Activated effector memory CD4-positive, alpha-beta T cell treated with Interleukin-2 at 50 U/mL for 16 hours (primary cell): ENCODE results near the gene CPLX4.

Source experiments
- DNase-seq: peaks from one replicate; pipeline ENCODE4 v3.0.0-alpha.2; 2020

CPLX4 gene

DNA sequence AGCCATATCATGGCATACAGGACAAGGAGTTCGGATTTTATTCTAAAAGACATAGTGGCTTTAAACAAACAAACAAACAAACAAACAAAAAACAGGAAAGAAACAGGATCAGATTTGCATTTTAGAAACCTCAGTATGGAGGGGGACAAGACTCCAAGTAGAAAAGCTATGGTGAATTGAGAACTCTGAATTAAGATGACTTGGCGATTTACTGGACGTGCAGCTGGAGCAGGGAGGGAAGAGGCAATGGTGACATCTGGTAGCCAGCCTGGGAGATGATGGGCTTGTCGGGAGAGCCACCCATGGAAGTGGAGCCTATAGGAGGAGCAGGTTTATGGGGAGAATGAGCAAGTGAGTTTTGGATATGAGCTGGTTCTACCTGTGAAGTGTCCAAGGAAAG, 13.2 kb downstream of the CPLX4 start:
- no peak for DNase-seq

DNA sequence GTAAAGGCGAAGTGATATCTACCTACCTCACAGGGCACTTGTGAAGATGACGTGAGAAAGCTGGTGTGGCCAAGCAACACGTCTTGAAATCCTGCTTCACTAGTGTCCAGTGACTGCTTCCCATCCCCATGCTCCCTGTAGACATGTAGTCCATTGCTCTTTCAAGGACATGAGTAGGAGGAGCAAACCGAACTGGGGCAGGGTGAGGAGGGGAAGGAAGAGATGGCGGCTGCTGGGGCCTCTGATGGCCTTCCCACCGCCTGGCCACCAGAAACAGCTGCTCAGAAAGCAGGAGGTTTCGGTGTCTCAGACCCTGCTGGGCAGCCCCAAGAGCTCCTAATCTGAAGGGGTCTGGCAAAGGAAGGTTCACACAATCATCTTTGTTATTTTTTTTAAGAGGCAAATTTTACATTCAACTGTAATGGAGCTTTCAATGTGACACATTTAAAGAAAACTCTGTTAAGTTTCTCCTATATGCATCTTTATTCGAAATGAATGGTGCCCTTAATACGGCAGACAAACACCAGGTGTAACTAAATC, 14.7 kb downstream of the CPLX4 start:
- DNase-seq = no peak

DNA sequence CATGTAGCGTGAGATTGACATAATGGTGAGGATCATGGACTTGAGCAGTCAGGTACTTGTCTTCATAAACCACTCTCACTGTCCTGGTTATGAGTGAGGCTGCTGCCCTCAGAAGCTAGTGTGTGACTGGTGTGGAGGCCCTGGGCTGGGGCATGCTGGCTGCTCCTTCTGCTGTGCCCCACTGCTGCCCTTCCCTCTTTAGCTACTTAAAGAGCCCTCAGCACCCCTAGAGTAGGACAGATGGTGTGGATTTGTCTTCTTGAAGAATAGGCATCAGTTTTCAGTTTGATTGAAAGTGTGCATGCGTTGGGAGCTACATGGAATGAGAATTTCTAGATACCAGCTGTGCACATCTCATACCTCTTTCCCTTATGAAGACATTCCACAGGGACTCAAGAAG, 15.4 kb downstream of the CPLX4 start:
- DNase-seq = no peak

DNA sequence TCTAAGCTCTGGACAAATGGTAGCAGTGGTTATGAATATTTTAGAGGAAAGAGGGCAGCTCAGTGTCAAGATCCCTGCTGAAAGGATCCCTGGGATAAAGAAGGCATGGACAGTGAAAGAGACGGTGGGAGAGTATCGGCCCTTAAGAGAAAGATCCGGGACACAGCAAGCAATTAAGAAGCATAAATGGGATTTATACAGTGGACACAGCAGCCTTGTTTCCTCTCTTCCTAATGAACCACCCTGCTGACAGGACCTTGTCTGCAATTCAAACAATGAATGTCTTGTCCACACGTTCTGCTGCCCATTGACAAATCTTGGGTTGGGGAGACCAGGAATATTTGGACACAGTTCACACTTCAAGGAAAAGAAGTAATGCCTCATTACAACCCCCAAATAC, 16.5 kb downstream of the CPLX4 start:
- DNase-seq = no peak

DNA sequence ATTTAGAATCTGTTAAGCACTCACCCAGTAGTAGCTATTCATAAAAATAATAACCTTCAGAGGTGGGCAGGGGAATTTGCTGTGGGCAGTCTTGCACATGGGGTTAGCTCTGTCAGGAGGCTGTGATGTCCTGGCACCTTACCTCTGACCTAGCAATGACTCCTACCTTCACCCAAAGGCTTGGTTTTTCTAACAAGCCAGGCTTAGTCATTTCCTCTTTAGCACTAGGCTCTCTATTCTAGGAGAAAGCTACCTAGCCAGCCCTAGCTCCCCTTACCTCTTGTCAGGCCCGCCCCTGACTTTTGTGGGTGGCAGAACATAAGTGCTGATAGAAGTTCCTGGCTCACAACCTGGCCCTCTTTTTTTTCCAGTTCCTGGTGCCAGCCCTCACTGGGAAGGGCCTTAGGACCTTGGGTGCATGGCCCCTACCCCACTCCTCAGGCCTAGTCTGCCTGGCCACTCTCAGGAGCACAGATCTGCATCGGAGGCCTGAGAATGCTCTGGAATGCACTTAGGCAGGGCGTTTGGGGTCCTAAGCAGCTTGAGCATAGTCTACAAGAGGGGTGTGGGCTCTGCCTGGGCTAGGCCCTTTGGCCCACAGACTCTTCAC, 17.7 kb downstream of the CPLX4 start:
- no peak for DNase-seq

DNA sequence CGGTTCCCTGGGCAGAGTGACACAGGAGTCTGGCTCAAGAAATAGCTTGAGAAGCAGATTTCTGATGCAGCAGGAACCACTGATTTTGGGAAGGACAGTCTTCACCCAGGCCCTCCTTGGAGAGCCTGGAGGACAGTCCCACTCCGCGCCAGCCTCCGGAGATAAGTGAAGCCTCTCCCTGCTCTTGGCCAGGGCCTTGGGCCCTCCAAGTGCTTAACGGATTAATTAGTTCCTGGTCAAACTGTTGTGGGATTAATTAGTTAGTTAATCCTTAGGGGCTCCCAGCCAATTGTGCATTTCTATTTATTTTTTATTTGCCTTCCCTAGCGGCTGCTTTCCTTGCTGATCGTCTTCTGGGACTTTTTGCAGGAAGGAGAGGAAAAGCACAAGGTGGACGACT, 19.6 kb downstream of the CPLX4 start:
- DNase-seq = no peak

DNA sequence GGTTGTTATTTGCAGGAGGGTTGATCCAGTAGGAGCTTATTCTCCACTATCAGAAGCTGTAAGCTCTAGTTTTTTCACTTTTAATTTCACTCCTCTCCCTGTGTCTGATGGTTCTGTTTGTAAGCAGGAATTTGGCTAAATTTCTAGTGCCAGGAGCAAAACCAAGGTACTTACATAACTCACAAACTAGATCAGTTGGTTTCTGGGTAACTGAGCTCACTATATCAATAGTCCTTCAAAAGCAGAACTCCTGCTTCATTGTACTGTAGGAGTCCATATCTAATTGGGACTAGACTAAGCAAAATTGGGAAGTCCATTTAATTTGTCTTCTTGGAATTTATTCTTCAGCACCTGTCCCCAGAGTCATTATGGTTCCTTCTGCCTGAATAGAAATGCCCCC, 25.1 kb downstream of the CPLX4 start:
- DNase-seq = no peak

DNA sequence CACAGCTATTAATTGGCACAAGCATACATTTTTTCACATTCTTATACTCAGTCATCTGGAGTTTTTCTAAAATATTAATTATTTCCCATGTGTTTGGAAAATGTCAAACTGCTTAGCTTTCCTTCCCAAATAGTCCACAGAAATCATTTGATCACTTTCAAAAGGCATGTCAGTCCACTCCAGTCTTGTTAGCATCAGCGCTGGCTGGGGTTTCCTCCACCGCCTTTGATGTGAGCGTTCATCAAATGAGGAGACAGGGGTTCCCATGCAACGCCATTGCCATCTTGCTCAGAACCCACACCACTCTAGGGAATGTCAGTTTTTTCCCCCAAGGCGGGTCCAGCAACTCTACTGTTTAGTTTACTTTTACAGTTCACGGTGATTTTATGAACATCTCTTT, 32.1 kb downstream of the CPLX4 start:
- DNase-seq = no peak

DNA sequence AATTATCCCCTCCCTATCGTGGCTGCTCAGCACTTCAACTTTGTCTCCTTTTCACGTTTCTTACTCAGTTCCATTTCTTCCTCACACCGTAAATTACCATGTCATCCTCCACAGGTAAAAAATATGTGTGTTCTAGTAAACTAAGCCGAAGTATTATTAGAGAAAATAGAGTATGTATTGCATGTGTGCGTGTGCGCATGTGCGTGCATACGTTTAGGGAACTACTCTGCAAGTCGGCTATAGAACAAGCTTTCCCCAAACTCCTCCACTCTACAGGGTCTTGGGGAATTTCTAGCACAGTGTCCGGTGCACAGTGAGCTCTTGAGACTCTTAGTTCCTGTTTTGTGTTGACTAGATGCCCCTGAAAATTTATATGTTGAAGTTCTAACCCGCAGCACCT, 36.1 kb downstream of the CPLX4 start:
- no peak for DNase-seq

DNA sequence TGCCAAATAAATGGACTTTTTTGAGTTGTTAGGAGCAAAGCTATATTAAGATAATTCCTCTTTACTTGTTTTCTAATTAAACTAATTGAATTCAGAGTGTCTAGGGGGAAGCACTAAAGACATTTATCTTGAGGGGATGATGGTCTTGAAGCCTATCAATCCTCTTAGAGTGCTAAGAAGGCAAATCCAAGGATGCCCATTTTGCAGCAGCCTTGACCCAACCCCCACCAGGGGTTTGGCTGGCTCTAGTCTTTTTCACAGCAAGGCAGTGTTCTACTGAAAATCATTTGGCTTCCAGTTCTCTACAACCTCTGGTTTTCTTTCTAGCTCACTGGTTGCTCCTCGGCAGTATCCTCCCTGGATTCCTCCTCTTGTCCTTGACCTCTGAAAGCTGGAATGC, 38.7 kb downstream of the CPLX4 start:
- DNase-seq = no peak

DNA sequence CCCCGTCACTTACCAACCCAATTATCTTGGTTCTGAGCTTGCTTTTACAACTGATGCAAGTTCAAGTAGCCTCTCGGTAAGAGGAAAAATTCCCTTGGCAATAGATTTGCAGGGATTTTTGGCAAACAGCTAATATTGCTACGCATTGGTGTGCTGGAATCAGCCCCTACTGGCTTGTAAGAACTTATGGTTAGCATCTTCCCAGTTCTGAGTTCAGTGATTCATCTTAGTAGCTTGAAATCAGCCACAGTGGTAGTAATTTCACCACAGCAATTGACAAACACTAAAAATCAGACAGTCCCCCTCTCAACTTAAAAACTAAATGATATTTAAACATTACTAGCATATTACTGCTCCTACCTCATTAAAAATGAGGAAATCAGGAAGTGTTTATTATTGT, 39.3 kb downstream of the CPLX4 start:
- DNase-seq = no peak

DNA sequence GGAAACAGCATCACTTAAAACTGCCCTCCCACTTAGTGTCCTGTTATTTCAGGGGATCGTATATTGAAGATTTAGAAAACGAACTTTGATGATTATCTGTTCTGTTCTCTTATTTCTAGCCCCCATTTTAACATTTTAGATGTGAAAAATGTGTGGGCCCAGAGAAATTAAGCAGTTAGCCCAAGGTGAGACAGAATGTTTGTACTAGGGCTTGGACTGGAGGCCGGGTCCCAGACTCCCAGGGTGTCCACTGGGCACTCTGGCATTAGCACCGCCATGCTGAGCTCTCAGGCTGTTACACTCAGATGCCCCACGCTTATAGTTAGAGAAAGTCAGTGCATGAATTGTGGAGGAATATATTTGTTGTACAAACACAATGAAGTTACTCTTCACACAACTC, 39.7 kb downstream of the CPLX4 start:
- no peak for DNase-seq

DNA sequence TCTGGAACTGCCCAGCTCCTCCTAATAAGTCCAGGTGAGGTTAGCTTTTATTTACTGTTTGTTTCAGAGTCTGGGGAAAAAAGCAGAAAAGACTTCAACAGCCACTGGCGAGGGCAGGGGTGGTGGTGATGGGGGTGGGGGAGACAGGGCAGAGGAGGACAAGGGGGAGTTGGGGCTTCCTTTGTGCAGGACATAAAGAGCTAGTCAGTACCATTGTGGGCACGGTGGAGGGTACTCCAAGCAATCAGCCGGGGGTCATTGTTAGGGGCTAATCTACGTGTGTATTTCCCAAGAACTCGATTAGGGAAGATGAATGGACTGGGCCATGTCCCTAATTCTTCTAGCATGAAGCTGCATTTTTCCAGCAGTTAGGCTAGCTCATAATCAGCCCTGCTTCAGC, 42.4 kb downstream of the CPLX4 start:
- DNase-seq = no peak

DNA sequence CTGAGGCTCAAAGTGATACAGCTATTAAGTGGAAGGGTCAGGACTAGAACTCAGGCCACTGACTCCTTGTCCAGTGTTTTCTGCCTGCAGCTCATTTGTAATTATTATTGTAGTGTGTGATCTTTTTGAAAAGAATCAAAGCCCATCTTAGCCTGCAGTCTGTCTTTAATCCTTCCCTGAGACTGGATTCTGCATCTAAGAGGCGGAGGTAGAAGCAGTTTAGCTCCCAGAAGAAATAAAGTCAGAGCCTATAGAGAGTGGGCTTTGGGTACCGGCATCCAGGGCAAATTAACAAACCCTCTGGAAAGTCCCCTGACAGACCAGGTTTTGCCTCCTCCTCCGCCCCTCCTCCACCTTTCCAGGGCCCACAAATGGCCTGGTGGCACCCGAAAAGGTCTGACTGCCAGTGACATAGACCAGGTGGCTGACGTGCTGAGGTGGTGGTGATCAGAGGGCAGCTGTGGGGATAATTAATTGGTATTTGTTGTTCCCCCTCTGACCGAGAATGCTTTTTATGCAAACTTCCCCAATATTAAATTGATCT, 43.0 kb downstream of the CPLX4 start:
- no peak for DNase-seq

DNA sequence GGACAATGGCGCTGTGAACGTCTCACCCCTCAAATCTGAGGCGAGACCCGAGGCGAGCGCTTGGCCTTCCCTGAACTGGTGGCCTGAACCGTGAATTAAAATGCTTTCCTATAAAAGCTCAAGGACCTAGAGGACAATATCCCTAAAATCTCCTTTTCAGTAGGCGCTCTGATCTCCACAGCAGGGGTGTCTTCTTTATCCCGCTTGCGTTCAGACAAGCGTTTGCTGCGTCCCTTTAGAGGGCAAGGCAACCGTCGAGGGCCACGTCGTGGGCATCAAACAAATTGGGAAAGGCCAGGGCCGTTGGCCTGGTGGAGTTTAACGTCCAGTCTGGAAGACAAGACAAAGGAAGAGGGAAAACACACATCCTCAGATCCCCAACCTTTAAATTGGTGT, 43.9 kb downstream of the CPLX4 start:
- no peak for DNase-seq

DNA sequence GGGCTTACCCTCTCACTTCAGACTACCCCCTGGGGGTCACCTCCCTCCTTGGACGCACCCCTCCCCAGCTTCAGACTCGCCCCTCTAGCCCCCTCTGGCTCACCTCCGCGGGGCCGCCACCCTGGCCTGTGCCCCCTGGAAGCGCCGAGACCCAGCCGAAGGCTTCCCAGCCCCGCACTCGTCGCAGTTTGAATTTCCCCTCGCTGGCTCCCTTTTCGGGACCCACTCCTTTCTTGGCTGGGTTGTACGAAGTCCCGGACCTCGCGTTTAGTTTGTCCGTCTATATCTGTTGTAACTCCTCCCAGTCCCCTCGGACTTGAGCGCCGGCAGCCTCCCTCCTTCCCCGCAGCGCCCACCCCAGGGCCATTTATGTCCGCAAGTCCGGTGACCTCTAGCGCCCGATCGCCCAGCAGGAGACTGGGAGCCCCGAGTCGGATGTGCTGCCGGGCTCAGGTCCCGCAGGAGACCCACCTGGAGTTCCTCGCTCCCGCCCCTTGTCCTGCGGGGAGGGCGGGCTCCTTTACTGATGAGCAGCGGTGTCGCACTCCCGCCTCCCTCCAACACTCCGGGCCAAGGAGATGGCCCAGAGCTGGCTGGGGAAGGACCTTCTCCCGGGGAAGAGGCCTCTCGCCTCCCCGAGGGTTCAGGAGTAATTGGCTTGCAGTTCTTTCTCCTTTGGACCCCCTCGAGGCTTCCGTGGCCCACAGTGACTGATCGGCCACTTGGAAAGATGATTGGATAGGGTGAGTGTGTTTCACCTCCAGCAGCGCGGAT, 44.5 kb downstream of the CPLX4 start:
- DNase-seq = no peak

DNA sequence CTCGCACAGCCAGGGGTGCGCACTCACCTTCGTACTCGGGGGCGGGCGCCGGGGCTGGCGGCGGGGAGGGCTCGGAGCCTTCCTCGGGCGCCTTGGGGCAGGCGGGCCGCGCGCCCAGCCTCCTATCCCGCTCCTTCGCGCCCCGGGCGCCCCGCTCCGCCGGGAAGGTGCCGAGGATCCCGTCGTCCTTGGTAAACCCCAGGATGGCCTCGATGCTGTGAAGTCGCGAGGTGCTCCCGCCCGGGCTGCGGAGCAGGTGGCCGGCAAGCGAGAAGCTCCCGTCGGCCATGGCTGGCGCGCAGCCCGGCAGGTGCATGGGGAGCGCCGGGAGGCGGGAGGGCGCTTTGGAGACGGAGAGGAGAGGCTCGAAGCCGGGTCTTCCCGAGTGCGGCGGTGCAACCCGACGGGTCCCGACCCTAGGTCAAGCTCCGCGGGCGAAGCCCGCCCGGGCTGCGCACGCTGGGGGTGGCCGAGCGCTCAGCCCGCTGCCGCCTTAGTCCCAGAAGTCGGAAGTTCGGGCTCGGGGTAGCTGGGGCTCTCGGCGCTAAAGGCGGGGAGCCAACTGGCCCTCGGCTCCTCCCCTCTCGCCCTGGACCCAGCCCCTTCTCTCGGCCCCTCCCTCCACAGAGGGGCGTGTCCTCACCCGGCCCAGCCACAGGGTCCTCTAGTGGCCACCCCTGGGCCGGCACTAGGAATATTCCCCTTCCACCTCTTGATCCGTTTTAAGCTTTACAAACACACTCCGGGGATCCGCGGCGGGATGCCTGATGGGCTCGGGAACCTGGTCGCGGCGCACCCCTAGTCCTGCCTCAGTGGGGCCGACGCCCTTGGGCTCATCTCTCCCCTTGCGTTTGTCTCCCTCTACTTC, 45.3 kb downstream of the CPLX4 start, which contains the start of gene RAX:
Gene RAX (minus strand): TSS at position 564 of the 868 bp plus-strand sequence. CDS start 248 bp downstream, at position 316.
- no peak for DNase-seq

DNA sequence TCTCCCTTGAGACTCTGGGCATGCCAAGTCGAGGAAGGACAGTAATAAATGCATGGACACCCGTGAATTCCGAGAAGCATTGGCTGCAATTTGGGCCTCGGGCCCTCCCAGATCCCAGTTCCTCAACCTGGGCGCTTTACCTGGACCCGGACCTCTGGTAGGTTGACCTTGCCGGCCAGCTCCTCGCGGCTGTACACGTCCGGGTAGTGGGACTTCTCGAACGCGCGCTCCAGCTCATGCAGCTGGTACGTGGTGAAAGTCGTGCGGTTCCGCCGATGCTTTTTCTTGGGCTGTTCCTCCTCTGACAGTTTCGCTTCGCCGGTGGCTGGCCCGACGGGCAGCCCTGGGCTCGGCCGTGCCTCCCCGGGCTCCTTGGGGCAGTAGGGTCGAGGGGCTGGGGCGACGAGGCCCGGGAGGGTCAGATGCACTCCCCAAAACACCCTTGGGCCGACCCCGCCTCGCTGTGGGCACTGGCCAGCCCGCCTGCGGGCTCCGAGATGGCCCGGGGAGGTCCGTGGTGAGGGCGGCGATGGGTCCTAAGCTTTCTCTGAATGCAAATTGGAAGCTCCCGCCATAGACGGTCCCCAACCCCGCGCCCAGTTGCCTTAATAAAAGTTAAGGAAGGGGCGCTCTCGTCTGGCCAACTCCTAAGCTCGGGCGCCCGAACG, 46.1 kb downstream of the CPLX4 start:
- no peak for DNase-seq

DNA sequence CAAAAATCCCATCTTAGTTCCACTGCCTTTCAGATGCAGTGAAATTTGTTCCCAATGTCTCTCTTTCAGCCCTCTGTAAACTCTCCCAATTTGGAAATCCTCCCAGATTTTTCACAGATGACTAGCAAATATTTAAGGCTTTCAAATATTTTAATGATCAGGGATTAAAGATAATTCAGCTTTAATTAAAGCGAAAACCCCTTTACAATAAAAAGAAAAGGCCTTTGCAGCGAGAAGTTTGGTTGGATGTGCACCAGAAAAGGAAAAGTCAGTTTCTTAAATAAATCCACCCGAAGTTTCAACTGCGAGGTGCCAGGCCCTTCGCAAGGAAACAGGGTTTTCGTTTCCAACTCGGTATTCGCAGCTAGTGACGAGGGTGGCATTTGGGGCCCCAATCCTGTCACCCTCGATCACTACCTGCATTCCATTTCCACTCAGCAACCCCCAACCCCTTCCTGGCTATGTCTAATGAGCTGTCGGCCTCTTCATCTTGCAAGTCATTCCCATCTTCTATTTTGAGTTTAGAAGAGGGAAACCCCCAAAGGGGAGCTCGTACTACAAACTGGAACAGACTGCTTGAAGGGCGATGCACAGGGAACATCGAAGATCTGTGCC, 46.7 kb downstream of the CPLX4 start:
- DNase-seq = no peak

DNA sequence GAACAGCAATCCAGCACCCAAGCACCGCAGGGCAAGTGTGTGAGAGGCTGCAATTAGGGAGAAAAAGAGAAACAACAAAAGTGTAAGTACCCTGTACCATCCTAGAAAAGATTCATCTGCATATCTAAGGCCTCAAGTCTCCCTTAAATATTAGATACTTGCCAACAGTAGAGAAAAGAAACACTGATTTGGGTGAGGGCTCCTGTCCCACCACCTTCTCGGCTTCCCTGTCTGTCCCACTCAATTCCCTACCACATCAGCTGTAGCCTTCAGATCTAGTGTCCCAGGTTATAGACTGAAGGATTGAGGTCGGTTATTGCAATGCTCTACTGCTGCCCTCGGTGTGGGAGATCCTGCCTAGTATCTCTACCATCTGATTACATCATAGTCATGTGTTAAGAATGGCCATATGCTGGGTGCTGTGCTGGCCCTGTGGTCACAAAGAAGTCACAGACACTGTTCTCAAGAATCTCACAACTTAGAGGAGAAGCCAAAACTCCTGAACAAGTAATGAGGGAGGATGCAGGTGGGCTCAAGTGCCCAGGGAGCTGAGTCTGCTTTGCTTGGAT, 47.7 kb downstream of the CPLX4 start:
- DNase-seq = no peak

DNA sequence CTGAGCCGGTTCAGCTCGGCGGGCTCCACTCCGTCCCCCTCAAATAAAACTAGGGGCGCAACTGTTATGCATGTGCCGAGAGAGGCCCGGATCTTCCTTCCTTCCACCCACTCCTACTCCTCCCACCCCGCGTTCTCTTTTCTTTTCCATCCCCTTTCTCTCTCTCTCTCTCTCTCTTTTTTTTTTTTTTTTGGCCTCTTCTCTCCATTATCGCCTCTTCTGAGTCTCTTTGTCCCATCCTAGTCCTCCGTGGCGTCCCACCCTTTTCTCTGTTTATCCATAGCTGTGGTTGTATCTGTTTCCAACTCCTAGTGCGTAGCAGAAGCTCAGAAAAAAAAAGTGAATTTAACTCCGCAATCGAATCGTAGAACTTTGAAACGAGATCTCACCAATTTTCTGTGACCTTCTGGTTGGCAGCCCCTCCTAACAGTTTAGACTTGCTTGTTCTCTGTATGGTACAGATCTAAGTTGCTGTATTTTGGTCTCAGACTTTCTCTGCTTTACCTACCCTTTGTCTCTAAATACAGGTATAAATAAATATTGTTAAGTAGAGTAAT, 48.8 kb downstream of the CPLX4 start:
- no peak for DNase-seq
